Astrocyte of the cerebellum (primary cell): Measurements from ENCODE around the gene NSUN3.

Experiments
- DNase-seq: peaks from one replicate; pipeline ENCODE4 v3.0.0-alpha.2; 2011; ENCODE audit warnings: low read depth
- H3K4me3 ChIP-seq: 2 replicates; pipeline ENCODE4 v1.5.1; 2011; ENCODE audit warnings: mild to moderate bottlenecking, low read depth, low read length, moderate library complexity
- CTCF ChIP-seq: IDR thresholded peaks from 2 replicates; pipeline ENCODE4 v1.5.1; 2012; ENCODE audit warnings: low read length, low read depth, moderate library complexity, mild to moderate bottlenecking; ENCODE audit errors: missing control alignments
- in situ Hi-C: cut with HindIII; loops from 2 replicates; pipeline ENCODE4 v1.10.0; 2017; ENCODE audit warnings: low sequenced_read_pairs

NSUN3 gene

DNA sequence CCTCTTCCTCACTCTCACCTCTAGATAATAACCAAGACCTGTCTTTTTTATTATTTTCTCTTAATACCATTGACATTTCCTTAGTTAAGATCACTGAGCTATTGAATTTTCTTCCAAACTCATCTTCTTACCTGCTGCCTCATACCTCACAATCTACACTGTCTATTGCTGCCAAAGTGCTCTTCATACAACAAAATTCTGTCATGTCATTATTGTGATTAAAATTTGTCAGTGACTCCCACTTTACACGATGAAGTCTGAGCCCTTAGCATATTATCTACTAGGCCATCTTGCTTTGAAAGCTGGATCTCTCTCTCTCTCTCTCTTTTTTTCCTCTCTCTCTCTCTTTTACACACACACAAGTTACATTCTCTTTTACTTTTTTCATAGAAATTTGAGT, 73.3 kb downstream of the NSUN3 start:
- in situ Hi-C loops: no loop called here
- no peak overlapping the region for H3K4me3 ChIP-seq
- no peak for TF ChIP-seq CTCF
- no peak for DNase-seq

GRCh38 chr3:94137377-94137776, 74.5 kb downstream of the NSUN3 start:
- DNase-seq: peak; percentile 15
- no peak overlapping the region for H3K4me3 ChIP-seq
- no peak for TF ChIP-seq CTCF
- in situ Hi-C loops: no loop called here

DNA sequence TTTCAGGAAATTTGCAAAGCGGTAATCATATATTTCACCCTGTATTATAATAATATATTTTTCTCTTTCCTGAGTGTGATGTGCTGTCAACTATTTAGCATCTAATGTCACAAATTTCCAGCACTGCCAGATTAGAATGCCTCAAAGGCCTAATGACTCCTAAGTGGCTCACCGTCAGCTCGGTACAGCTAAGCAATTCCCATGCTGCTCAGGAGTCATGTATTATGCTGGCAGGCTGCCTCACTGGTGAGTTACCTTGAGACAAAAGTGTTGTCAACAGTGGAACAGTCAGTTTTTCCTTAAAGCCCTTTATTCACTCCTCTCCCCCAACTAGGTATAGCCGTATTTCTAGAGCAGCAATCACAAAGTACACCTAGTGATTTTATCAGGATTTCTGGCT, 83.6 kb downstream of the NSUN3 start:
- DNase-seq: no peak
- in situ Hi-C loops: no loop called here
- no peak overlapping the region for H3K4me3 ChIP-seq
- TF ChIP-seq CTCF: no peak

GRCh38 chr3:94147012-94147411, 84.2 kb downstream of the NSUN3 start:
- H3K4me3 ChIP-seq: no peak overlapping the region
- in situ Hi-C loops: no loop called here
- TF ChIP-seq CTCF: no peak
- DNase-seq: no peak

DNA sequence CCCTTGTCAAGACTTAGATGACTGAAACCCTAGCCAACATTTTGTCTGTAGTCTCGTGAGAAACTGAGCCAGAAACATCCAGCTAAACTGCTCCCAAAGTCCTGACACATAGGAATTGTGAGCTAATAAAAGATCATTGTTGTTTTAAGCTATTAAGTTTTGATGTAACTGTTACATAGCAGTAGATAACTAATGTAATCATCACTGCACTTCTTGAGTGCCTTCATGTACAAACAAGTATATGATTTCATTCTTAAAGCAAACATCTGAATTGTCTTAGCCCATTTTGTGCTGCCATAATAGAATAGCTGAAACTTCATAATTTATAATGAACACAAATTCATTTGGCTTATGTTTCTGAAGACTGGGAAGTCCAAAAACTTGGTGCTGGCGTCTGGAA, 87.3 kb downstream of the NSUN3 start:
- no peak for TF ChIP-seq CTCF
- in situ Hi-C loops: no loop called here
- no peak overlapping the region for H3K4me3 ChIP-seq
- DNase-seq: no peak

DNA sequence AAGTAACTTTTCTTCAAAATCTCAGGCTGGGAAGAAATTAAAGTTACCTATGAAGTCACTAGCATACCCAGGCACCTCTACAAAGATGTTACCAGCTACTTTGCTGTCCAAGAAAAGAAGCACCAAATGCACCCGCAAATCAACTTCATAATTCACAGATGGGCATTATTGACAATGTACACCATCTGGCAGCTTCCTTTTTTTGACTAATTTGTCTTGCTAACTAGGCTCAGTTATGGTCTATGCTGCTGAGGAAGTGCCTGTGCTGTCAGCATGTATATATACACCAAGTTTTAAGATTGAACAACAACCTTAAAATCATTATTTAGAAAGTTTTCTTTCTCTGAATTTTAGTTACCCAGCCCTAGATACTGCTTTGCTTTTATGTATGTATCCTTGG, 93.8 kb downstream of the NSUN3 start:
- H3K4me3 ChIP-seq: no peak overlapping the region
- no peak for DNase-seq
- no peak for TF ChIP-seq CTCF
- in situ Hi-C loops: no loop called here

GRCh38 chr3:94158512-94158911, 95.7 kb downstream of the NSUN3 start:
- H3K4me3 ChIP-seq: no peak overlapping the region
- TF ChIP-seq CTCF: no peak
- no peak for DNase-seq
- in situ Hi-C loops: no loop called here
